Measurements from ENCODE around the gene RABGEF1. TPM values are rescaled to one million over a fixed set of nuclear protein-coding genes. Genes with fewer than 3 reads are reported as not detected.
"Not testable (repeated sequence)": the region's sequence is repeated elsewhere in the genome, so short reads cannot be mapped to it uniquely, and the experiment has no call there.

Gene RABGEF1
- polyA plus RNA-seq, 3 donors, result 13.6 to 17.3 (median 17.1) TPM

- Histone ChIP-seq H3K27me3 (ENCODE audit: control insufficient read depth in 2 of 2, insufficient read depth in 2 of 2, low read length in 2 of 2) (no peaks in the 10 kb centered on the region), H3K79me2 (ENCODE audit: insufficient read depth, low read length) (peaks cover 96% of the 10 kb centered on the region), H3K9ac (ENCODE audit: insufficient read depth, low read length, poor library complexity, severe bottlenecking) (no peak overlapping the region), H3K4me2 (replicated peaks; ENCODE audit: extremely low read depth, low read length, poor library complexity, severe bottlenecking) (no peak overlapping the region), H3K4me1 (ENCODE audit: control insufficient read depth in 1 of 2, insufficient read depth in 2 of 2, low read length in 2 of 2) (peaks cover 0 to 7% of the 10 kb centered on the region in 2 donors), H3K9me3 (replicated peaks in 1 of 2; ENCODE audit: control insufficient read depth in 1 of 2, insufficient read depth in 1 of 2, low read length in 2 of 2) (no peaks in the 10 kb centered on the region), H3K36me3 (replicated peaks in 1 of 2; ENCODE audit: control insufficient read depth in 1 of 2, insufficient read depth in 2 of 2, low read length in 2 of 2) (no peaks in the 10 kb centered on the region), H4K20me1 (ENCODE audit: insufficient read depth, low read length) (peaks cover 90% of the 10 kb centered on the region), H3K27ac (ENCODE audit: low read depth in 1 of 2, low read length in 2 of 2) (no peak overlapping the region), H2AFZ (ENCODE audit: insufficient read depth, low read depth, low read length, poor library complexity, severe bottlenecking) (no peak overlapping the region), H3K4me3 (replicated peaks in 1 of 3; ENCODE audit: low read depth in 2 of 3, low read length in 3 of 3) (no peak overlapping the region)
- peaks cover 0 to 5% (median 0%) of the 10 kb centered on the region in 7 donors for H3K9me3 Mint-ChIP-seq
- no peaks in the 10 kb centered on the region for H3K27me3 Mint-ChIP-seq (ENCODE audit: low read depth in 3 of 3)
- 97% methylated on average over 8 of the region's 8 CpGs for WGBS (ENCODE audit: insufficient coverage)
- H3K4me1 Mint-ChIP-seq, result peaks cover 24% of the 10 kb centered on the region
- H3K4me3 Mint-ChIP-seq, result no peak overlapping the region
- DNase-seq, result no peak
- no peak overlapping the region for H3K27ac Mint-ChIP-seq
- intact Hi-C loops (cut with micrococcal nuclease), result no loop called here
- no peak for TF ChIP-seq CTCF (IDR thresholded peaks at IDR 0.05)
- peaks cover 9 to 17% of the 10 kb centered on the region in 2 donors for H3K36me3 Mint-ChIP-seq
Observed at GRCh38 chr7:66751945-66752344, 11.4 kb downstream of the RABGEF1 start.

- TF ChIP-seq CTCF (IDR thresholded peaks at IDR 0.05), result no peak
- no peak overlapping the region for H3K4me3 Mint-ChIP-seq
Observed at GRCh38 chr7:66754541-66754940, 14.0 kb downstream of the RABGEF1 start.

DNA sequence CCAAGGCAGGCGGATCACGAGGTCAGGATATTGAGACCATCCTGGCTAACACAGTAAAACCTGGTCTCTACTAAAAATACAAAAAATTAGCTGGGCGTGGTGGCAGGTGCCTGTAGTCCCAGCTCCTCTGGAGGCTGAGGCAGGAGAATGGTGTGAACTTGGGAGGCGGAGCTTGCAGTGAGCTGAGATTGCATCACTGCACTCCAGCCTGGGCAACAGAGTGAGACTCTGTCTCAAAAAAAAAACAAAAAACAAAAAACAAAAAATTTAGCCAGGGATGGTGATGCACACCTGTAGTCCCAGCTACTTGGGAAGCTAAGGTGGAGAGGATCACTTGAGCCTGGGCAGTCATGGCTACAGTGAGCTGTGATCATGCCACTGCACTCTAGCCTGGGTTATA is 14.5 kb downstream of the RABGEF1 start:
- Histone ChIP-seq H4K20me1 (ENCODE audit: insufficient read depth, low read length) (peaks cover 59% of the 10 kb centered on the region), H3K79me2 (ENCODE audit: insufficient read depth, low read length) (peaks cover 80% of the 10 kb centered on the region), H3K4me1 (ENCODE audit: control insufficient read depth in 1 of 2, insufficient read depth in 2 of 2, low read length in 2 of 2) (peaks cover 17 to 27% of the 10 kb centered on the region in 2 donors)
- H3K4me3 ChIP-seq (replicated peaks in 1 of 3; ENCODE audit: low read depth in 2 of 3, low read length in 3 of 3); H3K9me3 ChIP-seq (replicated peaks in 1 of 2; ENCODE audit: control insufficient read depth in 1 of 2, insufficient read depth in 1 of 2, low read length in 2 of 2); H2AFZ ChIP-seq (ENCODE audit: insufficient read depth, low read depth, low read length, poor library complexity, severe bottlenecking); H3K9ac ChIP-seq (ENCODE audit: insufficient read depth, low read length, poor library complexity, severe bottlenecking); H3K4me3 Mint-ChIP-seq; H3K27ac ChIP-seq (ENCODE audit: low read depth in 1 of 2, low read length in 2 of 2); DNase-seq; H3K4me2 ChIP-seq (replicated peaks; ENCODE audit: extremely low read depth, low read length, poor library complexity, severe bottlenecking); H3K36me3 ChIP-seq (replicated peaks in 1 of 2; ENCODE audit: control insufficient read depth in 1 of 2, insufficient read depth in 2 of 2, low read length in 2 of 2); H3K27me3 Mint-ChIP-seq (ENCODE audit: low read depth in 3 of 3); H3K9me3 Mint-ChIP-seq; H3K27me3 ChIP-seq (ENCODE audit: control insufficient read depth in 2 of 2, insufficient read depth in 2 of 2, low read length in 2 of 2): not testable (repeated sequence)
- Mint-ChIP-seq H3K4me1 (peaks cover 34% of the 10 kb centered on the region), H3K36me3 (peaks cover 4 to 22% of the 10 kb centered on the region in 2 donors), H3K27ac (peak overlapping the region in 3 of 7 donors; percentile 13 to 69 (median 52))
- intact Hi-C loops (cut with micrococcal nuclease), result loop anchor here in 1 of 2 donors (5.0 kb wide), 1 partner anchor 242 kb away; the partner anchor contains the start of genes SBDS and TYW1
- no CpG with 5 or more reads among the region's 4 CpGs for WGBS (ENCODE audit: insufficient coverage)

More at GRCh38 chr7:66754541-66754940, 14.0 kb downstream of the RABGEF1 start:
- Histone ChIP-seq H3K27me3 (ENCODE audit: control insufficient read depth in 2 of 2, insufficient read depth in 2 of 2, low read length in 2 of 2) (no peaks in the 10 kb centered on the region), H3K79me2 (ENCODE audit: insufficient read depth, low read length) (peaks cover 82% of the 10 kb centered on the region), H3K9me3 (replicated peaks in 1 of 2; ENCODE audit: control insufficient read depth in 1 of 2, insufficient read depth in 1 of 2, low read length in 2 of 2) (no peaks in the 10 kb centered on the region), H2AFZ (ENCODE audit: insufficient read depth, low read depth, low read length, poor library complexity, severe bottlenecking) (no peak overlapping the region), H3K27ac (ENCODE audit: low read depth in 1 of 2, low read length in 2 of 2) (no peak overlapping the region), H3K9ac (ENCODE audit: insufficient read depth, low read length, poor library complexity, severe bottlenecking) (no peak overlapping the region), H3K36me3 (replicated peaks in 1 of 2; ENCODE audit: control insufficient read depth in 1 of 2, insufficient read depth in 2 of 2, low read length in 2 of 2) (no peaks in the 10 kb centered on the region), H4K20me1 (ENCODE audit: insufficient read depth, low read length) (peaks cover 64% of the 10 kb centered on the region), H3K4me1 (ENCODE audit: control insufficient read depth in 1 of 2, insufficient read depth in 2 of 2, low read length in 2 of 2) (peaks cover 15 to 22% of the 10 kb centered on the region in 2 donors), H3K4me3 (replicated peaks in 1 of 3; ENCODE audit: low read depth in 2 of 3, low read length in 3 of 3) (no peak overlapping the region), H3K4me2 (replicated peaks; ENCODE audit: extremely low read depth, low read length, poor library complexity, severe bottlenecking) (no peak overlapping the region)
- Mint-ChIP-seq H3K9me3 (peaks cover 0 to 8% (median 0%) of the 10 kb centered on the region in 7 donors), H3K4me1 (peaks cover 31% of the 10 kb centered on the region), H3K27me3 (ENCODE audit: low read depth in 3 of 3) (no peaks in the 10 kb centered on the region), H3K27ac (peak overlapping the region in 6 of 7 donors; percentile 6 to 63 (median 50)), H3K36me3 (peaks cover 3 to 23% of the 10 kb centered on the region in 2 donors)
- intact Hi-C loops (cut with micrococcal nuclease), result no loop called here
- DNase-seq, result no peak
- WGBS (ENCODE audit: insufficient coverage), result 100% methylated on average over 2 of the region's 4 CpGs
